Smooth muscle cell (in vitro differentiated cells): ENCODE results near the gene ASTL. TPM values are rescaled to one million over a fixed set of nuclear protein-coding genes. Genes with fewer than 3 reads are reported as not detected.

ENCODE experiments used
- DNase-seq: peaks from one replicate; lab custom pipeline; 2025; ENCODE audit not compliant: unreplicated experiment; lab: John Stamatoyannopoulos, UW
- H2AFZ ChIP-seq: fragments of 200-600 bp; sonication (generic); 2 replicates; pipeline ENCODE4 v1.6.0; 2016; ENCODE audit warnings: antibody characterized with exemption, low read depth, mild to moderate bottlenecking
- H3F3A ChIP-seq: fragments of 200-600 bp; sonication (generic); 2 replicates; pipeline ENCODE4 v1.6.0; 2017; ENCODE audit warnings: antibody characterized with exemption, low read depth
- H3K27ac ChIP-seq: fragments of 200-600 bp; sonication (generic); 2 replicates; pipeline ENCODE4 v1.5.1; 2016; ENCODE audit warnings: low read depth, mild to moderate bottlenecking
- H3K27me3 ChIP-seq: fragments of 200-600 bp; sonication (generic); 2 replicates; pipeline ENCODE4 v1.6.1; 2016; ENCODE audit warnings: low read depth, mild to moderate bottlenecking
- H3K36me3 ChIP-seq: fragments of 200-600 bp; sonication (generic); 2 replicates; pipeline ENCODE4 v1.5.1; 2016; ENCODE audit warnings: low read depth
- H3K4me1 ChIP-seq: fragments of 200-600 bp; sonication (generic); 2 replicates; pipeline ENCODE4 v1.5.1; 2016; ENCODE audit warnings: low read depth
- H3K4me2 ChIP-seq: fragments of 200-600 bp; sonication (generic); 2 replicates; pipeline ENCODE4 v1.6.0; 2016; ENCODE audit warnings: mild to moderate bottlenecking
- H3K4me3 ChIP-seq: fragments of 200-600 bp; sonication (generic); 2 replicates; pipeline ENCODE4 v1.5.1; 2016; ENCODE audit warnings: mild to moderate bottlenecking
- H3K79me2 ChIP-seq: fragments of 200-600 bp; sonication (generic); 2 replicates; pipeline ENCODE4 v1.6.0; 2016; ENCODE audit warnings: low read depth, mild to moderate bottlenecking
- H3K9ac ChIP-seq: fragments of 200-600 bp; sonication (generic); 2 replicates; pipeline ENCODE4 v1.6.0; 2016; ENCODE audit warnings: low read depth
- H3K9me3 ChIP-seq: fragments of 200-600 bp; sonication (generic); replicated peaks from 2 replicates; pipeline ENCODE4 v1.5.1; 2016; ENCODE audit warnings: low read depth
- H4K20me1 ChIP-seq: fragments of 200-600 bp; sonication (generic); 2 replicates; pipeline ENCODE4 v1.6.0; 2016; ENCODE audit warnings: low read depth
- CTCF ChIP-seq: fragments of 200-600 bp; sonication (generic); IDR thresholded peaks from 2 replicates; pipeline ENCODE4 v1.5.1; 2017; ENCODE audit warnings: borderline replicate concordance, mild to moderate bottlenecking, antibody characterized with exemption; ENCODE audit not compliant: insufficient read depth, poor library complexity, severe bottlenecking
- WGBS: methylation state at CpG from one replicate; pipeline ENCODE4 v1.1.7; 2016; ENCODE audit warnings: low lambda C conversion rate; 5-methylcytosine and 5-hydroxymethylcytosine counted together
- polyA plus RNA-seq: library from polyadenylated mRNA; unstranded; fragments of >200 nt; fragmentation: Nextera tagmentation; extraction: Ambion mirVana; gene quantifications from 2 replicates; pipeline ENCODE4 v1.2.1, GENCODE V29; 2016
- total RNA-seq: library from RNA; depleted of rRNA; stranded (reverse); fragments of >200 nt; gene quantifications from 2 replicates; pipeline ENCODE4 v1.2.3, GENCODE V29; 2014

ASTL gene
- total and polyA plus RNA-seq, 2 experiments from 2014 or later, result 0.40 TPM; not detected in 1

DNA sequence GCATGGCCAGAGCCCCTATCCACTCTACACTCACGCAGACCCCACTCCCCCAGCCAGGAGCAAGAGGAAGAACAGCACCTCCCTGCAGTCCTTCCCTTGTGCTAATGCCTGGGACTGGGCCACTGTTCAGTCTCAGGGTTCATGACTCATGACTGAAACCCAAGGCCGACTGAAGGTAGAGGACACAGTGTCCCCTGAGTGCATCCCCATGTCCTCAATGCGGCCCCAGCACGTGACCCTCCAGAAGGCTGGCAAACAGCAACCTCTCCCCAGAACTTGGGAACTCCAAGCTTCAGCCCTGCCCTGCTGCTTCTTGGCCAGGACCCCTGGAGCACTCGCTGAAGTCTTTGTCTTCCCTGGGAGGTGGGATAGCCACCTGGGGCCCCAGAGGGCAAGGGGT, 15.9 kb downstream of the ASTL start:
- Histone ChIP-seq H3K27ac (no peak overlapping the region), H3K27me3 (peaks cover 31% of the 10 kb centered on the region), H3K9me3 (no peaks in the 10 kb centered on the region), H3K4me3 (no peak overlapping the region), H2AFZ (no peak overlapping the region), H3K4me2 (no peak overlapping the region), H4K20me1 (no peaks in the 10 kb centered on the region), H3K36me3 (no peaks in the 10 kb centered on the region), H3K79me2 (no peaks in the 10 kb centered on the region), H3F3A (no peaks in the 10 kb centered on the region), H3K9ac (no peak overlapping the region), H3K4me1 (peaks cover under 1% of the 10 kb centered on the region)
- 87% methylated on average over 5 of the region's 5 CpGs for WGBS
- no peak for DNase-seq
- no peak for TF ChIP-seq CTCF

GRCh38 chr2:96121414-96121813, 16.9 kb downstream of the ASTL start:
- H3K36me3 ChIP-seq, result no peaks in the 10 kb centered on the region
- H3K4me3 ChIP-seq, result no peak overlapping the region
- H3K79me2 ChIP-seq, result no peaks in the 10 kb centered on the region
- no peak overlapping the region for H2AFZ ChIP-seq
- no peak for TF ChIP-seq CTCF
- H3K9ac ChIP-seq, result no peak overlapping the region
- WGBS, result 95% methylated on average over 4 of the region's 4 CpGs
- H3K9me3 ChIP-seq, result no peaks in the 10 kb centered on the region
- no peak for DNase-seq
- no peak overlapping the region for H3K4me2 ChIP-seq
- H4K20me1 ChIP-seq, result no peaks in the 10 kb centered on the region
- H3K27me3 ChIP-seq, result peaks cover 40% of the 10 kb centered on the region
- H3F3A ChIP-seq, result no peaks in the 10 kb centered on the region
- no peak overlapping the region for H3K27ac ChIP-seq
- peaks cover 3% of the 10 kb centered on the region for H3K4me1 ChIP-seq

GRCh38 chr2:96120991-96121390, 17.3 kb downstream of the ASTL start:
- Histone ChIP-seq H3K27me3 (peaks cover 44% of the 10 kb centered on the region), H3K4me1 (peaks cover 6% of the 10 kb centered on the region), H3K27ac (no peak overlapping the region)

More at GRCh38 chr2:96120991-96121390, 17.3 kb downstream of the ASTL start:
- 82% methylated on average over 7 of the region's 7 CpGs for WGBS
- H3K9me3 ChIP-seq, result no peaks in the 10 kb centered on the region
- no peaks in the 10 kb centered on the region for H3K36me3 ChIP-seq
- no peak for DNase-seq
- H2AFZ ChIP-seq, result no peak overlapping the region
- no peaks in the 10 kb centered on the region for H4K20me1 ChIP-seq
- H3K4me2 ChIP-seq, result no peak overlapping the region
- no peak overlapping the region for H3K4me3 ChIP-seq
- H3F3A ChIP-seq, result no peaks in the 10 kb centered on the region
- no peaks in the 10 kb centered on the region for H3K79me2 ChIP-seq
- TF ChIP-seq CTCF, result no peak
- H3K9ac ChIP-seq, result no peak overlapping the region
